BLaER1 treated with 17β-estradiol and CSF1 and Interleukin-3, amounts not matched to agents 10 nM and 100 nM (cell line): Measurements from ENCODE around the gene KCTD1.

Experiments
- H3K27ac ChIP-seq, 11 experiments: shearing (Covaris generic); formaldehyde crosslinking; 2 replicates each; pipeline ENCODE4 v1.8.1; 2022
- H3K27me3 ChIP-seq, 11 experiments: shearing (Covaris generic); formaldehyde crosslinking; 2 replicates each; pipeline ENCODE4 v1.8.1; 2022
- H3K36me3 ChIP-seq, 11 experiments: shearing (Covaris generic); formaldehyde crosslinking; 2 replicates each; pipeline ENCODE4 v1.8.1; 2022
- H3K4me1 ChIP-seq, 10 experiments: shearing (Covaris generic); formaldehyde crosslinking; 2 replicates each; pipeline ENCODE4 v1.8.1; 2022
- H3K4me2 ChIP-seq, 11 experiments: shearing (Covaris generic); formaldehyde crosslinking; 2 replicates each; pipeline ENCODE4 v1.8.1; 2022
- H3K4me3 ChIP-seq, 10 experiments: shearing (Covaris generic); formaldehyde crosslinking; 2 replicates each; pipeline ENCODE4 v1.8.1; 2022
- H3K9ac ChIP-seq, 11 experiments: shearing (Covaris generic); formaldehyde crosslinking; 2 replicates each; pipeline ENCODE4 v1.8.1; 2022
- H3K9me3 ChIP-seq, 11 experiments: shearing (Covaris generic); formaldehyde crosslinking; replicated peaks in 1 of 11; 2 replicates each; pipeline ENCODE4 v1.8.1; 2022
- H4K20me1 ChIP-seq, 11 experiments: shearing (Covaris generic); formaldehyde crosslinking; 2 replicates each; pipeline ENCODE4 v1.8.1; 2022
- Cebpa-rat ChIP-seq, 11 experiments: shearing (Covaris generic); IDR thresholded peaks; 2 replicates each; pipeline ENCODE4 v1.8.1; 2022

The KCTD1 gene

GRCh38 chr18:26406854-26407517 is 141.4 kb downstream of the KCTD1 start:
- no peaks in the 10 kb centered on the region for H3K27me3 ChIP-seq
- no peaks in the 10 kb centered on the region for H3K4me1 ChIP-seq
- H3K4me2 ChIP-seq: no peak overlapping the region
- H4K20me1 ChIP-seq: no peaks in the 10 kb centered on the region
- no peak for TF ChIP-seq Cebpa-rat (IDR thresholded peaks at IDR 0.05)
- no peaks in the 10 kb centered on the region for H3K9me3 ChIP-seq
- no peaks in the 10 kb centered on the region for H3K36me3 ChIP-seq
- H3K9ac ChIP-seq: no peak overlapping the region
- no peak overlapping the region for H3K27ac ChIP-seq
- no peak overlapping the region for H3K4me3 ChIP-seq

DNA sequence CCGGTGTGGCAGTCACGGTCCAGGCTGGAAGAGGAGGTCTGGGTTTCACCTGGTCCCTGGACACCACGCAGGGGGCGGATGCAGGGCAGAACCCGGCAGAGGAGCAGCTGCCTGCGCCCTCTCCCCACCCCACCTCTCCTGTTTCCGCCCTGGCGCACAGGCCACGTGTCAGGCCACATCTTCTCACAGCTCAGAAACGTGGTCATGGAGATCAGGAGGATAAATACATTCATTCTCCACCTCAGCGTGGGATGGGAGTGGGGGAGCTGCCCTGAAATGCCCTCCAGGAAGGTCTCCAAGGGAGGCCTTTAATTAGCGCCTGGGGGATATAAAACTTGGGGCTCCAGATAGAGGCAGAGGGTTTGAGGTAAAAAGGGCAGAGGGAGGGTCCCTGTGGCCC is 142.0 kb downstream of the KCTD1 start:
- no peaks in the 10 kb centered on the region for H3K36me3 ChIP-seq
- H3K4me2 ChIP-seq: no peak overlapping the region
- H3K4me3 ChIP-seq: no peak overlapping the region
- H3K27ac ChIP-seq: no peak overlapping the region
- no peaks in the 10 kb centered on the region for H3K9me3 ChIP-seq
- no peak for TF ChIP-seq Cebpa-rat (IDR thresholded peaks at IDR 0.05)
- no peaks in the 10 kb centered on the region for H4K20me1 ChIP-seq
- H3K9ac ChIP-seq: no peak overlapping the region
- H3K27me3 ChIP-seq: no peaks in the 10 kb centered on the region
- no peaks in the 10 kb centered on the region for H3K4me1 ChIP-seq

DNA sequence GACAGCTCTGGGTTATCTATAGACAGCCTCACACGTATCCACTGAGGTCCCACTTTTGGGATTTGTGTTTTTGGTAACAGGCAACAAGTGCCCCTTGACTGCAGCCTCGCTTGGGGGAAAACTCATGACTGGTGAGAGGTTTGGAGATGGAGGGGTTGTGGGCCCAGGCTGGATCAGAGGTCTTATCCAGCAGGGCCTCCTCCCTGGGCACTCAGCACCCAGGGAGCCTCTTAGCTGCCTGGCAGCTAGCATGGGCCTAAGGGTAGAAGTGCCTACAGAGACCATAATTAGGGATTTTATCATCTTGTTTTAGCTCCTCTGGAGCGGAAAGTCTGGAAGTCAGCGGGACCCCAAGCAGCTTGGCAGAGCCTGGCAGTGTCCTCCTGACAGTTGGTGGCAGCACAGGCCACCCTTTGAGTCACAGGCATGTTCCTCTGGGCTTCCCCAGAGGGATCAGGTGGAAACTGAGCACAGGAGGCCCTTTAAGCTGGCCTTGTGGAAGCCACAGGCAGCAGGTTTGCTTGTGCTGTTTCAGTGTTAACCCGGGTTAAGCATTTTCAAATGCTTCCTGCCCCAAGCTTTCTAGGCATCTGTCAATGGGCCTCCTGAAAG is 143.1 kb downstream of the KCTD1 start:
- Histone ChIP-seq H3K4me3 (no peak overlapping the region), H3K4me1 (no peaks in the 10 kb centered on the region), H3K9me3 (no peaks in the 10 kb centered on the region), H3K27ac (no peak overlapping the region), H4K20me1 (no peaks in the 10 kb centered on the region), H3K4me2 (no peak overlapping the region), H3K27me3 (no peaks in the 10 kb centered on the region), H3K36me3 (no peaks in the 10 kb centered on the region), H3K9ac (no peak overlapping the region)
- TF ChIP-seq Cebpa-rat (IDR thresholded peaks at IDR 0.05): no peak
